ENCODE data around the gene FAM20B.
"Not testable (repeated sequence)": the region's sequence is repeated elsewhere in the genome, so short reads cannot be mapped to it uniquely, and the experiment has no call there.

Gene FAM20B

DNA sequence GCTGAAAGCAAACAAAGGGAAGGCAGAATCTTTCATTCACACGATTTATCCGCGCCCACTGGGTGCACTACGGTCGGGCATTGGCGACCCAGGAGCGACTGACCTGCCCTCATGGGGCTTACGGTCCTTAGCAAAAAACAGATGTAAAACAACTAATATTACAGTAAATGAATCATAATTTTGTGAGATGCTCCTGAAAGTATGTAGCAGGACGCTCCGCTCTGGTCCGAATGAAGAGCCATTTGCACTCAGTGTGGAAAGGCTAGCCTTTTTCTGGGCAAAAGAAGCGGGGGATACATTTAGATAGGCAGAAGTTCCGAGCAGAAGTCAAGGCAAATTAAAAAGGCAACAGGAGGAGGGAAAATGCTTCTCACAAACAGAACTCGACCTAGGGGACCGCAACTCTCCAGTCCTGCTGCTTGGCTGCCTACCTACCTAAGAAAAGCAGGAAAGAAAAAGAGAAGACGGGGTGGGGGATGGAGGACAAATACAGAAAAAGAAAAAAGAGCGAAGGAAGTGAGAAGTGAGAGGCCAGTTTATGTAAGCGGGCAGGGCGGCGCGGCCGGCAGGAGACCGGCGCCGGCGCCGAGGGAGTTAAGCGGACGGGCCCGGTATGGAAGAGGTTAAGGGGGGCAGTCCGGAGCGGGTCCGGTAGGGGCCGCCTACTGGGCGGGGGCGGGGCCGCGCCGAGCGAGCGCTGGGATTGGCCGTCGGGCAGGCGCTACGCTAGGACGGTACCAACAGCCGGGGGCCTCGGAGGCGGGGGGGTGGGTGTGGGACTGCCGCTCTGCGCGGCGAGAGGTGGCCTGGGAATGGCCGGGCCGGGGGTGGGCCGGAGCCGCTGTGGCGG is at the start of gene FAM20B:
Gene FAM20B (plus strand): TSS at position 770 of the 850 bp plus-strand sequence. CDS start 17,954 bp downstream, outside the sequence.
- H3K27ac ChIP-seq: peak within 1 kb of the TSS; percentile 94
- TF ChIP-seq, protein P1, sequence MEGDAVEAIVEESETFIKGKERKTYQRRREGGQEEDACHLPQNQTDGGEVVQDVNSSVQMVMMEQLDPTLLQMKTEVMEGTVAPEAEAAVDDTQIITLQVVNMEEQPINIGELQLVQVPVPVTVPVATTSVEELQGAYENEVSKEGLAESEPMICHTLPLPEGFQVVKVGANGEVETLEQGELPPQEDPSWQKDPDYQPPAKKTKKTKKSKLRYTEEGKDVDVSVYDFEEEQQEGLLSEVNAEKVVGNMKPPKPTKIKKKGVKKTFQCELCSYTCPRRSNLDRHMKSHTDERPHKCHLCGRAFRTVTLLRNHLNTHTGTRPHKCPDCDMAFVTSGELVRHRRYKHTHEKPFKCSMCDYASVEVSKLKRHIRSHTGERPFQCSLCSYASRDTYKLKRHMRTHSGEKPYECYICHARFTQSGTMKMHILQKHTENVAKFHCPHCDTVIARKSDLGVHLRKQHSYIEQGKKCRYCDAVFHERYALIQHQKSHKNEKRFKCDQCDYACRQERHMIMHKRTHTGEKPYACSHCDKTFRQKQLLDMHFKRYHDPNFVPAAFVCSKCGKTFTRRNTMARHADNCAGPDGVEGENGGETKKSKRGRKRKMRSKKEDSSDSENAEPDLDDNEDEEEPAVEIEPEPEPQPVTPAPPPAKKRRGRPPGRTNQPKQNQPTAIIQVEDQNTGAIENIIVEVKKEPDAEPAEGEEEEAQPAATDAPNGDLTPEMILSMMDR (IDR thresholded peaks at IDR 0.05): no peak
- TF ChIP-seq ZFX (IDR thresholded peaks at IDR 0.05; ENCODE audit: borderline replicate concordance): no peak

- no peak for TF ChIP-seq ZFX (IDR thresholded peaks at IDR 0.05; ENCODE audit: borderline replicate concordance)
- TF ChIP-seq, protein P1 (IDR thresholded peaks at IDR 0.05): no peak
Observed at GRCh38 chr1:178976541-178976940, 49.2 kb upstream of the FAM20B start.

GRCh38 chr1:178986204-178986603 is 39.5 kb upstream of the FAM20B start:
- no peak overlapping the region for H3K27ac ChIP-seq
- no peak for TF ChIP-seq ZFX (IDR thresholded peaks at IDR 0.05; ENCODE audit: borderline replicate concordance)
- TF ChIP-seq, protein P1 (IDR thresholded peaks at IDR 0.05): no peak

More at GRCh38 chr1:178976541-178976940, 49.2 kb upstream of the FAM20B start:
- no peak overlapping the region for H3K27ac ChIP-seq

DNA sequence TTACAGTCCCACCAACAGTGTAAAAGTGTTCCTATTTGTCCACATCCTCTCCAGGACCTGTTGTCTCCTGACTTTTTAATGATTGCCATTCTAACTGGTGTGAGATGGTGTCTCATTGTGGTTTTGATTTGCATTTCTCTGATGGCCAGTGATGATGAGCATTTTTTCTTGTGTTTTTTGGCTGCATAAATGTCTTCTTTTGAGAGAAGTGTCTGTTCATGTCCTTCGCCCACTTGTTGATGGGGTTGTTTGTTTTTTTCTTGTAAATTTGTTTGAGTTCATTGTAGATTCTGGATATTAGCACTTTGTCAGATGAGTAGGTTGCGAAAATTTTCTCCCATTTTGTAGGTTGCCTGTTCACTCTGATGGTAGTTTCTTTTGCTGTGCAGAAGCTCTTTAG is 37.5 kb upstream of the FAM20B start:
- H3K27ac ChIP-seq: not testable (repeated sequence)

DNA sequence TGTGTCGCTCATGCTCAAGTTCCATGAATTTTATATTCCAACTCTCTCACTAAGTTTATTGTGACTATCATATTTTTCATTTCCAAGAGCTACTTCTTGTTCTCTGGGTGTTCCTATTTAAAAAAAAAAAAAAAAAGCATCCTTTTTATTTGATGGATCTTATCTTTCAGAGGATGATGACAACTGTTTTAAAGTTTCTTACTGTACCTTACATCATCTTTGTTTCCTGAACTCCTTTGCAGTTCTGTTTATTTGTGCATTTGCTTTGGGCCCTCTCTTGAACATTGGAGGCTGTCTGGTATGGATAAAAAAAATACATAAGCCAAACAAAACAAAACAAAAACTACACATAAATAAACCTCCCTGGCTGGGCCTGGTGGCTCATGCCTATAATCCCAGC is 32.1 kb upstream of the FAM20B start:
- no peak overlapping the region for H3K27ac ChIP-seq
- no peak for TF ChIP-seq ZFX (IDR thresholded peaks at IDR 0.05; ENCODE audit: borderline replicate concordance)
- TF ChIP-seq, protein P1 (IDR thresholded peaks at IDR 0.05): no peak

DNA sequence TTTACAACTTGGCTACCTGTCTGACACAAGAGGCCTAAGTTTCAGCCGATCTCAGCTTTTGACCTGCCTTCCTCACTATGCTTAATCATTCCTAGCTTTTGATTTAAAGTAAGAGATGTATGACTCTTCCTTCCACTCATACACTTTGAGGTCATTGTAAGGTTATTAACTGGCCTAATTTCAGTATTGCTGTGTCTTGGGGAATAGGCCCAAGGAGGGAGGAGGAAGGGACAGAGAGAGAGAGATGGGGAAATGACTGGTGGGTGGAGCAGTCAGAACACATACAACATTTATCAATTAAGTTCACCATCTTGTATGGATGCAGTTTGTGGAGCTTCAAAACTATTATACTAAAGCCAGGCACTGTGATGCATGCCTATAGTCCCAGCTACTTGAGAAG is 28.3 kb upstream of the FAM20B start:
- no peak for TF ChIP-seq ZFX (IDR thresholded peaks at IDR 0.05; ENCODE audit: borderline replicate concordance)
- H3K27ac ChIP-seq: no peak overlapping the region

- TF ChIP-seq ZFX (IDR thresholded peaks at IDR 0.05; ENCODE audit: borderline replicate concordance): no peak
- TF ChIP-seq, protein P1 (IDR thresholded peaks at IDR 0.05): no peak
- H3K27ac ChIP-seq: no peak overlapping the region
Observed at GRCh38 chr1:178998295-178998694, 27.4 kb upstream of the FAM20B start.

DNA sequence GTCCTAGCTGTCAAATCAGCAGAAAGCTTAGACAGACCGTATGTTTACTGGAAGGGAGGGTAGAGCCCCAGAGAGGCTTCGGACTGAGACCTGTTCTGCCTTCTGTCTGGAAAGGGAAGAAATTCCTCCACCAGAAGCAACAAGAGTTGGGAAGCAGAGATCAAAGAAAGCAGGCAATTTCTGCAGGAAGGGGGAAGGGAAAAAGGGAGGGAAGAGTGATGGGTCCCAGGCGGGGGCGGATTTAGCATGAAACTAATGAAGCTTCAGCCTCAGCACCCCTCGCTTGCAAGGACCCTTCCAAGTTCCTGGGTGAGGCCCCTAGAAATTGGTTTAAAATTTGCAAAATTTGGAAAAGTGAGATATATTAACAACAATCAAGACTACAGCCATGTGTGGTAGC is 26.6 kb upstream of the FAM20B start:
- TF ChIP-seq, protein P1 (IDR thresholded peaks at IDR 0.05): no peak
- H3K27ac ChIP-seq: no peak overlapping the region
